GM12801 (cell line): ENCODE data around the gene TM7SF2.

Experiments used
- CTCF ChIP-seq: IDR thresholded peaks from one replicate; pipeline ENCODE4 v1.5.1; 2011; ENCODE audit warnings: control low read depth; ENCODE audit not compliant: insufficient read length; ENCODE audit errors: extremely low read depth

Gene TM7SF2

GRCh38 chr11:65083834-65084597, 27.7 kb upstream of the TM7SF2 start, which contains the start of the genes CDCA5 and ZFPL1:
CDCA5 (minus strand) TSS chr11:65084040; CDS start chr11:65083978, 62 bp downstream.
ZFPL1 (plus strand) TSS chr11:65084222; CDS start chr11:65084699, 477 bp downstream.
- no peak for TF ChIP-seq CTCF

GRCh38 chr11:65084598-65085375, 26.9 kb upstream of the TM7SF2 start:
- TF ChIP-seq CTCF = no peak

- TF ChIP-seq CTCF = no peak
Observed at GRCh38 chr11:65085446-65085845, 26.2 kb upstream of the TM7SF2 start.

GRCh38 chr11:65086809-65087208, 24.9 kb upstream of the TM7SF2 start:
- no peak for TF ChIP-seq CTCF

GRCh38 chr11:65087216-65087615, 24.5 kb upstream of the TM7SF2 start:
- TF ChIP-seq CTCF = no peak

- TF ChIP-seq CTCF = no peak
Observed at GRCh38 chr11:65087827-65088226, 23.8 kb upstream of the TM7SF2 start.

GRCh38 chr11:65089621-65090020, 22.1 kb upstream of the TM7SF2 start:
- no peak for TF ChIP-seq CTCF
